ENCODE data around the gene UBB.

Gene UBB

DNA sequence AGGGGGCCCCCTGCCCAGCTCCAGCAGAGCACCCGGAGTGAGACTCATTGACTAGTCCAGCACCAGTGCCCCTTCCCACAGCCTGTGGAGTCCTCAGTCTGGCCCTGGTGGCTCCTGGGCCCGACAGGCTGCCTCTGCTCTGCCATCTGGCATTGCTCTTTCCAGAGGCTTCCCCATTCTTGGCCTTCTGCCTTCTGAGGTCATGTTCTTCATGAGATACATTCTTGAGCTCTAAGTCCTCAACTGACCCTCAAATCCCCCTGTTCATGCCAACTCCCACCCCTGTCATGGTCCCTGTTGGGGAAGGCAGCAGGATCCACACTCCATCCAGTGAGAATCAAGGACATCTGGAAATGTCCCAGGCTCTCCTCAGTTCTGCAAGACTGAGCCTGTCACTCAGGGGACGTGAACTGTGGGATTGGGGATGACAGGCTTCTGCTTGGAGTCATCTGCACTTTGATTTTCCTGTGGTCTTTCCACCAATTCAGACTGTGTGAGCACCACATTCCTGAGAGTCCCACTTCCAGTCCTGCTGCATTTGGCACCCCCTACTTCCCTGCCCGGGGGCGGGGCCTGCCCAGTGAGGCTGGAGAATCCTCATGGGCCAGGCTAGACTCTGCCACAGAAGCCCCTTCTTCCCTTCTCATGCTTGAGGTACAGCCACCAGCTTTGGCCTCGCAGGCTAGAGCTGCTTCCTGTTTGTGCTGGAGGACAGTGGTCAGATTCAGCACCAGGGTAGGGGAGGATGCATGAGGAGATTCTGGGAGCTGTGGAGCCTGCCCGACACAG lies 37.2 kb downstream of the UBB start:
- in situ Hi-C loops (cut with MboI; ENCODE audit: low sequenced_read_pairs): no loop called here

DNA sequence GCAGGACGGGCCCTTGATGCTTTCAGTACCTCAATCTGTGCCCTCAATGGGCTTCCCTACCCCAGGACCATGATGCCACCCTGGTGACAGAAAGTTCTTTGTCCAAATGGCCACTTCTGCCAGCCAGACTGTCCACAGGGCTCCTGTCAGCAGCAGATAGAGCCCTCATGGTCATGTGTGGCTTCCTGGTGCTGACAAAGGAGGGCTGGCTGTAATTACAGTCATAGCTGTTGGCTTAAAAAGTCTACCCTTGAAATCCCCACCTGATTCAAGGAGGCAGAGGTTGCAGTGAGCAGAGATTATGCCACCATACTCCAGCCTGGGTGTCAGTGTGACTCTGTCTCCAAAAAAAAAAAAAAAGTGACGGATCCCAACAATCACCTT lies 37.8 kb downstream of the UBB start:
- in situ Hi-C loops (cut with MboI; ENCODE audit: low sequenced_read_pairs): no loop called here

DNA sequence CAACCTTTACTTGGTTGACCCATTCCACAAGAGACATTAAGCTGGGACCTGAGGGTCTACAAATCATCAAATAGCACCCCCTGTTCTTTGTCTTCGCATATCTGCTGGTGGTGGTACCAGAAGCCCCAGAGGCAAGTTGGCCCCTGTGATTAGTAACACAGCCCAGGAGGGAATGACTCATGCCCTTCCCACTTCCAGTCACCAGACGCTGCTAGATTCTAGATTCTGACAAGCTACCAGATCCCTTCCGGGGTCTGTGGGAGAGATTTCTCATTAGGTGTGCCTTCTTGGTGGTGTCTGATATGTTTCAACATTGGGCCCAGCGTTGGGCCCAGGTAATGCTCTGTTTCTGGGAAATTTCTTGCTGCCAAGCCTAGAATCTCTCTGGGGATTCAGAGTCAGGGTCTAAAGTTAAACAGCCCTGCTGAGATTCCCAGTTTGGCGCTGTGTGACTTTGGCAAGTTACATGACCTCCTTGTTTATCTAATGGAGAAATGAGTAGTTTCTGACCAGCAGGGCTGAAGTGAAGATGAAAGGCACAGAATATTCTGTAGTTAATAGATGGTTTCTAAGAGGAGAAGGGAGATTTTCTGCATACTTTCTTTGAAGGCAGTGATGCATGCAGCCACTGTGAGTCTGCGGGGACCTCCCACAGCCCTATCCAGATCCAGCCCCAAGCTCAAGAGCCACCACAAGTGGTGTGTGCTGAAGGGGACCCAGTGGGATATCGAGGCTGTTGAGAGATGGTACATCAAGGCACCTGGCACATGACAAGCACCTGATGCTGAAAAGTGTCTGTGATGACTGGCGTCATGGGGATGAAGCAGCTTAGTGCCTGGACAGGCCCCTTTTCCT lies 38.4 kb downstream of the UBB start:
- in situ Hi-C loops (cut with MboI; ENCODE audit: low sequenced_read_pairs): no loop called here

GRCh38 chr17:16419929-16420271 lies 39.0 kb downstream of the UBB start:
- in situ Hi-C loops (cut with MboI; ENCODE audit: low sequenced_read_pairs): no loop called here

GRCh38 chr17:16422416-16422815 lies 41.5 kb downstream of the UBB start:
- in situ Hi-C loops (cut with MboI; ENCODE audit: low sequenced_read_pairs): no loop called here

DNA sequence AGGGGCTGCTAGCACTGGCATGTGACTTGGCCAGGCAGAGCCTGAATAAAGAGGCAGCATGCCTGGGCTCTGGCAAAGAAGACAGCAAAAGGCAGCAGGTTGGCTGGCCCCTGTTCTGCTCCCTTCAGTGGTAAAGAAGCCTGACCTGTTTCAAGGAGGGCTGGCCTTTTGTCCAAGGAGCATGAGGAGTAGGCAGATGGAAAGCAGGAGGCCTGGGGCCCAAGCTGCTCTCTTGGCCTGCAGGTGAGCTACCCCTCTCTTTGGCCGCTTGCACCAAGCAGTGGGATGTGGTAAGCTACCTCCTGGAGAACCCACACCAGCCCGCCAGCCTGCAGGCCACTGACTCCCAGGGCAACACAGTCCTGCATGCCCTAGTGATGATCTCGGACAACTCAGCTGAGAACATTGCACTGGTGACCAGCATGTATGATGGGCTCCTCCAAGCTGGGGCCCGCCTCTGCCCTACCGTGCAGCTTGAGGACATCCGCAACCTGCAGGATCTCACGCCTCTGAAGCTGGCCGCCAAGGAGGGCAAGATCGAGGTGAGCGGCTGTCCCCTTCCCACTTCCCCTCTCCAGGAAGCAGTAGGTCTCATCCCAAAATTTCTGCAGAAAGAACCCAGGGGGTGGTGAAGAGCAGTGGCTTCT lies 42.5 kb downstream of the UBB start:
- in situ Hi-C loops (cut with MboI; ENCODE audit: low sequenced_read_pairs): no loop called here

GRCh38 chr17:16425202-16425601 lies 44.3 kb downstream of the UBB start:
- in situ Hi-C loops (cut with MboI; ENCODE audit: low sequenced_read_pairs): no loop called here

DNA sequence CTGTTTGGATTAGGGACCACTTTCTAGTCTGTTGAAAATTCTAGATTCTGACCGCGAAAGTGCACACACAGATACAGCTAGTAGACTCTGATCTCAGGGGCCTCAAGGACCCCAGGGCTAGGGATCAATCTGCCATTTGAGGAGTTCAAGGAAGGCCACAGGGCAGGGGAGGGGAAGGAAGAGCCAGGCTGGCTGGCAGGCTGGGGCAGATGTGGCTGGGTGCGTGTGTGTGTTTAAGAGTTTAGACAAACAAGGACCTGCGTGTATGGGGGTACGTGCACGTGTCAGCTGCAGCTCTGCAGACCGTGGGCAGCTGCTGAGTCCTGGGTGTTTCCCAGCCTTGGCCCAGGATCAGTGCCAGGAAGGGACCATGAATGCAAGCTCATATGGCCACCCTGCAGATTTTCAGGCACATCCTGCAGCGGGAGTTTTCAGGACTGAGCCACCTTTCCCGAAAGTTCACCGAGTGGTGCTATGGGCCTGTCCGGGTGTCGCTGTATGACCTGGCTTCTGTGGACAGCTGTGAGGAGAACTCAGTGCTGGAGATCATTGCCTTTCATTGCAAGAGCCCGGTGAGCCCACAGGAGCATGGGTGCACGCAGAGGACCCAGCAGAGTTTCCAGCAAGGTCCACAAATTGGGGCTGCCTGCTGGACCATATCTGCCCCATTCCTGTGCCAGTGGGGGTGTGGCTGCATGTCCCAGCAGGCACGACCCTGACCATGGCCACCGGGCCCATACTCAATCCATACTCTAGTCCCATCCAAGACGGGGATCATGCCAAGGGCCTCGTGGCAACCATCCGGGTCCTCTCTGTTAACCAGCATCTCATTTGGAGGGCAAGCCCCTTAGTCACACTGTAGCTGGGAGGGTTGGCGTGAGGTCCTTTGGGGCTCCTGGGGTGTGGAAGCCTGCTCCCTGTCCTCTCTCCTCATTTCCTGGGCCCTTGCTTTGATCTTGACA lies 45.1 kb downstream of the UBB start:
- in situ Hi-C loops (cut with MboI; ENCODE audit: low sequenced_read_pairs): no loop called here

- in situ Hi-C loops (cut with MboI; ENCODE audit: low sequenced_read_pairs): no loop called here
These were observed 46.1 kb downstream of the UBB start for GRCh38 chr17:16427020-16427419.

DNA sequence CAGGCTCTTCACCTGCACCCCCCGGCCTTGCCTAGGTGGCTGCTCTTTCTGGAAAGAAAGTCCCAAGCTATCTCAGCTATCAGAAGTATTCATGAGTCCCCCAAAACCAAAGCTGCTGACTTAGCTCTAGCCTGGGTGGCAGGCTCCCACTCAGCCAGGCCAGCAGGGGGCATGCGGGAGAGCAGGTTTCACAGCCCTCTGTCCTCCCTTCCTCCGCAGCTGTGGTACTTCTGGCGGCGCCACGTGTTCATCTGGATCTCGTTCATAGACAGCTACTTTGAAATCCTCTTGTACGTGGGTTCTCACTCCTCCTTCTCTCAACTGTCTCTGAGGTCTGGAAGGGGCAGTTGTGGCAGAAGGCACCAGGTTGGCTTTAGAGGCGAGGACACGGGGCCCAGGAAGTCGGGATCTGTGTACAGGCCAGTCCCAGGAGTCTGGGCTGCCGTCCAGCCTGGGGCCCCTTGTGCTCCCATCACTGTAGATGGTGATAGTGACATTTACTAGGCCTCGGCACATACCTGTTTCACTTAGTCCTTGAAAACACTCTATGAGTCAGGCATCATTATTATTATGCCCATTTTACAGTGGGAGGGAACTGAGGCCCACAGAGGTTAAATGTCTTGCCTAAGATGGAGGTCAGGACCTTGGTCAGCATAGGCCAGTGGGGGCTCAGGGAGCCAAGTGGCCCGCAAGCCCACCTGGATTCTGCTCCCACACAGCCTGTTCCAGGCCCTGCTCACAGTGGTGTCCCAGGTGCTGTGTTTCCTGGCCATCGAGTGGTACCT lies 47.4 kb downstream of the UBB start:
- in situ Hi-C loops (cut with MboI; ENCODE audit: low sequenced_read_pairs): no loop called here

DNA sequence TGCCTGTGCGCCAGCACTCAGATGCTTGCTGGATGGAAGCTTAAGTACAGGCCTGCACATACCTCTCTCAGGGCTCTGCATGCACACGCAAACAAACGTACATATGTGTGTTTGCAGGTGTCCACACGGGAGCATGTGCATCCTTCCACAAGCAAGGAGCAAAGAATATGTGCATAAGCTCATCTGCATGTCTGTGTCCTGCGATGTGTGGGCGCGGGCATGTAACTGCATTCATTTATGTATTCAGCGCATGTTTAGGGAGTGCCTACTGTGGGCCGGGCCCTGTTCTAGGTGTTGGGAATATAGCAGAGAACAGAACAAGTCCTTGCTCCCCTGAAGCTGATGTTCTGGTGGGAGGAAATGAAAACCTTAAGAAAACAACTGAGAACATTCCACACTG lies 48.2 kb downstream of the UBB start:
- in situ Hi-C loops (cut with MboI; ENCODE audit: low sequenced_read_pairs): no loop called here

- in situ Hi-C loops (cut with MboI; ENCODE audit: low sequenced_read_pairs): no loop called here
These were observed 49.8 kb downstream of the UBB start for GRCh38 chr17:16430650-16431049.

DNA sequence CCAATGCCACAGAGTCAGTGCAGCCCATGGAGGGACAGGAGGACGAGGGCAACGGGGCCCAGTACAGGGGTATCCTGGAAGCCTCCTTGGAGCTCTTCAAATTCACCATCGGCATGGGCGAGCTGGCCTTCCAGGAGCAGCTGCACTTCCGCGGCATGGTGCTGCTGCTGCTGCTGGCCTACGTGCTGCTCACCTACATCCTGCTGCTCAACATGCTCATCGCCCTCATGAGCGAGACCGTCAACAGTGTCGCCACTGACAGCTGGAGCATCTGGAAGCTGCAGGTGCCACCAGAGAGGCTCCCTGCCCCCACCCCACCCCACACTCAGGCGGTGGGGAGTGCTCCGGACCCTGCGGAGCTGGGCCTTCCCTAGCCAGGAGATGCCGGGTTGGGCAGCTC lies 51.1 kb downstream of the UBB start:
- in situ Hi-C loops (cut with MboI; ENCODE audit: low sequenced_read_pairs): no loop called here
